T follicular helper cell (primary cell): Measurements from ENCODE around the gene DUS1L.

Experiments used
- DNase-seq: peaks from one replicate; pipeline ENCODE4 v3.0.0-alpha.2; 2020; ENCODE audit warnings: low read depth
- total RNA-seq, 2 experiments: gene quantifications; one replicate each; lab custom pipeline; 2026; lab: John Stamatoyannopoulos, UW

DUS1L gene
- total RNA-seq = 142 to 207 reads per million in 2 experiments

DNA sequence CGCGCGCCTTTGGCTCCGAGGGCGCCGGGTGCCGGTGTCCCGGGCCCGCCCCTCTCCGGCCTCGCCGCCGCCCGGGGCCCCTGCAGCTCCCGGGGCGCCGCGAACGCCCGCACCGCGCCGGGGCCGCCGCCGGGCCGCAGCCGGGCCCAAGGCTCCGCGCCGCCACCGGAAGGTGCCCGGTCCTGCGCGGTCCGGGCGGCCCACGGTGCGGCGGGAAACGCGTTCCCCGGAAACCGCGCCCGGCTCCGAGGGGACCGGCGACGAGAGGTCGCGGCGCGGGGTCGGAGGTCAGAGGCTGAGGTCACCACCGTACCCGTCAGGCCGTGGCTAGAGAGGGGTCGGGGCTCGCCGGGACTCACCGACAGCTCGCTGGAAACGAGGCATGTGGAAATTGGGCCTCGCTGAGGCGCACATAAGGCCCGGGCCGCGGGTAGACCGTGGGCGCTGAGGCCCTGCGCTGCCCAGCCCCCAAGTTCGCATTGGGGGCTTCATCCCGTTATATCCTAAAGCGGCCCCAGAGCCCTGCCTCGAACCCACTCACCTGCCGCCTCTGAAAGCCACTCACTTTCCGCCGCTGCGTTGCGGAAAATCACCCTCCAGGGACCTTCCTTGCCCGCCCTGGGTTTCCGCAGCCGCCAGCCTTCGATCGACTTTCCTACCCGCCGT is at the start of gene DUS1L:
TSS of gene DUS1L (minus strand) at position 167 of the 666 bp plus-strand sequence. CDS start 745 bp downstream, outside the sequence.
- DNase-seq = peak; percentile 58

DNA sequence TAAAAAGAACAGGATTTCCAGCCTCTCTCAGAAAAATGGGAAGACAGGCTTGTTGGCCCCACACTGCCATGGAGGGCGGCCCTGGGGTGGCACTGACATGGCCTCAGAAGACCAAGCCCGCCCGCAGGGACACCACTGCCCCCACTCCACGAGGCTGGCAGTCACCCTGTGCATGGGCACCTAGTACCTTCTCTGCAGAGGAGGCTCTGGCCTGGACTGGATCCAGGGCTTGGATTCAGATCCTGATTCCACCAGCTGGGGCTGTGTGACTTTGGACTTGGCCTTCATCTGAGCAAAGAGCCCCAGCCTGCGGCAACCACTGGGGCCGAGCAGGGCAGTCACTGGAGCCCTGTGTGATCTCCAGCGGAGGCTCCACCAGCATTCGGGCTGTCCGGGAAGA is 49.3 kb upstream of the DUS1L start:
- DNase-seq = no peak

DNA sequence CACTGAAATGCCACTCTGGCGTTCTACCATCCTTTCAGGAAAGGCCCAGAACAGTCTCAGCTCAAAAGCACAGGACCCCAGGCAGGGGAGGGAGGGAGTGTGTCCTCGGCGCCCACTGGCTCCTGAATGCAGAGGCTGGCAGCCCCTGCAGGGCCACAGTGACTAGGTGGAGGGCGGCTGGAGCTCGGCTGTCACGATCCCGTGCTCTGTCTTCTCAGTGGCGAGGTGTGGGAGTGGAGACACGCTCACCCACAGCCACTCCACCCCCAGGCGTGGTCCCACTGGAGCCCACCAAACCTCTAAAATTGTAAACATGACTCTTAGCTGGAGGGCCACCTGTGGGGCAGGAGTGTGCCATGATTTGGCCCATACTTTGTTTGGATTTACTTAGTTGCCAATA is 48.8 kb upstream of the DUS1L start:
- no peak for DNase-seq

DNA sequence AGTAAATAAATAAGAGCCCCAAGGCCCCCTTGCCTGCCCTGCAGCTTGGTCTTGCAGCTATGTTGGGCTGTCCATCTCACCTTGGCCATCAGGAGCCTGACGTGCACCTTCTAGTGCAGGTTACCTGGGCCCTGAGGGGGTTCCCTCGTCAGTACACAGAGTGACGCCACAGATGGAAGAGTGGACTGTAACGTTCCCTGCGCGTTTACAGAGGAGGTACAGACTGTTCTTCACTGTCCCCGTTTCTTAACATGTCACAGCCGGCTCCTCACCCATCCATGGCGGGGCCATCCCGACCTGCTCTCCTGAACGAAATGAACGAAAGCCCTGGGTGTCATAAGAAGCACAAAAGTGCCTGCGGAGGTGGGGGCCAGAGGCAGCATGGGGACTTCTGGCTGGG is 48.3 kb upstream of the DUS1L start:
- DNase-seq = no peak

DNA sequence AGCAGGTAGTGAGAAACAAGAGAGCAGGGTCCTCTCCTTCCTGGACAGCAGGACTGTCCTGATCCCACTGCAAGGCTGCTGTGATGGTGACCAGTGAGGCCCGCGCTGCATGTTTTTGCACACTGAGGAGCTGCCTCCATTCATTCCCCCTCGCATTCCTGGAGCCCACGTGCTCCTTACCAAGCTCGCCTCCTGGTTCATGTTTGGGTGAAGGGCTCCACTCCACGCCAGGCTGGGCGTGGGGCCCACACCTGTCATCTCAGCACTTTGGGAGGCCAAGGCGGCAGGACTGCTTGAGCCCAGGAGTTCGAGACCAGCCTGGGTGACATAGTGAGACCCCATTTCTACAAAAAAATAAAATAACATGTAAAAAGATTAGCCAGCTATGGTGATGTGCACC is 47.8 kb upstream of the DUS1L start:
- DNase-seq = no peak

DNA sequence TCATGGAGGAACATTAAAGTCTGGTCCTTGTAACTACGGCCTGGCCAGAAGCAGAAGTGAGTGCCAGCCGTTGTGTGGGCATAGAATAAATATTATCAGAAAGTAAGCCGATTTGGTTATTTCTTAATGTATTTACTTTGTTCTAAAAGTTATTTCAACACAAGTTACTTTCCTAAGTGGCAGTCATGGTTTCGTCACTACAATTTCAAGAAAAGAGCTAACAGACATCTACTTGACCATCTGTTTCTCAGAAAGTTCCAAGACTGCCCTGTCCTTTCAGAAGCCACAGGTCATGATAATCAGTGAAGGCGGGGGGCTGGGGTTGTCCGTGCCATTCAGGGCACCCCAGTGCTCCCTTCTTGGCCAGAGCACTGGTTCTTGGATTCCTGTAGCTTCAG is 47.3 kb upstream of the DUS1L start:
- no peak for DNase-seq

DNA sequence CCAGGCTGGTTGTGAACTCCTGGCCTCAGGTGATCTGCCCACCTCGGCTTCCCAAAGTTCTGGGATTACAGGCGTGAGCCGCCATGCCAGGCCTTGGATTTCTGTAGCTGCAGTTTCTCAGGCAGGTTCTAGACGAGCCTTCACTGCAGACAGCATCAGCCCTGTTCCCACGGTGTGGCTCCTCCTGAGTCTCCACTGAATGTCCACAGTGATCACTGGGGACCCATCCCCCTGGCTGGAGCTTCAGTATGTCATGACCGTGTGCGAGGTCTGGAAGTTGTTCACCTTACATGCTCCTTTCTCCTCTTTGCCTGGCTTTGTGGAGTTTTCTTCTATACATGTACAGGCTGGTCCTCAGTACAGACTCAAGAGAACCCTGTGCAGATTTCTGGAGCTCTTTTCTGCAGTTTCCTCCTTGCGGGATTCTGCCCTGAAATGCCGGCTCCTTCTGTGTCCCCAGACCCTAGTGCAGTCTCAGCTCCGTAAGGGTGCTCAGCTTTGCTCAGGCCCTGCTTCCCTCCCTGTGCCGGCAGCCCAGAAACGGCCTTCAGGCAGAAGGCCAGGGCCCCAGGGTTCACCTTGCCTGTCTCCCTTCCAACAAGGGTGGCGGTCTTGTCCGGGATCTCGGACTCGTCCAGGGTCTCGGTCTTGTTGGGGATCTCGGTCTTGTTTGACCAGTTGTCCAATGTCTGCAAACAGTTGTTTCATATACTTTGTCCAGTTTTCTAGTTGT is 46.7 kb upstream of the DUS1L start:
- no peak for DNase-seq

DNA sequence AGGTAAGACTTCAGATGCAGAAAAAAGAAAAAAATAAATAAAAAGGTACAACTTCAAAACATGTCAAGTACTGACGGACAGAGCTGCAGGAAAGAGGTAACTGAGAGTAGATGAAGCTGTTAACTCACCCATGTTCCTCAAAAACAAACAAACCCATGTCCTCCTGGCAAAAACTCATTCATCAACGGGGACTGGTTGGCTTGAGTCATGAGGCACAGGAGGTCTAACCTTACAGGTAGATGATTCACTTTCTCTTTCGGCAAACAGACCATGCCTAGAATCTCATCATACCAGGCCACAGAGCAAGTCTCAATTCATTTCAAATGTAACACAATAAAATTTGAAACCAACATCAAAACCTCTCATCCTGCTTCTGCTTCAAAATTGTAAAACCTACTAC is 44.7 kb upstream of the DUS1L start:
- DNase-seq = no peak

DNA sequence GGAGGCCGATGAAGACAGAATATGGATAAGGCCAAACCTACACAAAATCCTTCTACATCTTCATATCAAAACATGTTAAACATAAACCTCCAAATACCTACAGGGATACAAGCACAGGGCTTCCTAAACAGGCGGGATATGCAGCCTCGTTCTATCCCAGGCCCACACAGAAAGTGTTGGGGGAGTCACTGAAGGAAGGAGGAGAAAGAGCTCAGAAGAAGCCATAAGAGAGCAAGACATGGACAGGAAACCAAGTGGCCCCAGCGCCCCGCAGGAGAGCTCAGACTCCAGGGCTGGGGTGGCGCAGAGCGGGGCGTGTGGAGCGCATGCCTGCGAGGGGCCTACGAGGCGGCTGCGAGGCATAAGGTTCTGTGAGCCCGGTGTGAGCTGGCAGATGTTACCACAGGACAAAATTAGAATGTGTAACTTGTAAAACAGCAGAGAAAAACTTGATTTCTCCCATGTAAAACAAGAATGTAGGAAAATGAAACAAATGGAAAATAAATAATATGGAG is 43.4 kb upstream of the DUS1L start:
- no peak for DNase-seq

DNA sequence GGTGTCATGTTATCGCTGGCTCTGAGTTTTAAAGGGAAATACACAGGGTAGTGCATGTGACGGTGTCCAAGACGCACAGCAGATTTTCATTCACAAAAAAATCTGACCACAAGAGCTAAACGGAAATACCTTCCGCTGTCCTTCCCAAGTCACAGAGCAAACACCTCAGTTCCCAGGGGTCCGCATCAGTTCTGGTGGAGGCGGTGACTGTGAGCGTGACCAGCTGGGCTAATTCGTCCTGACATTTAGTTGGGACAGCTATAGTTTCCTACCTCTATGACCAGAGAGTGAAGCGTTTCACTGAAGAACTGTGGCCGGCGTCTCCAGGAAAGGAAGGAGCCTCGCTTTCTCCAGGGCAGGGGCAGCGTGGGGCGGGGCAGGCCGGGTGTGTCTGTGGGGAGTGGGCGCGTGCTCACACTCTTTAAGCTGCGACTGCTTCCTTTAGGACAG is 42.9 kb upstream of the DUS1L start:
- no peak for DNase-seq

DNA sequence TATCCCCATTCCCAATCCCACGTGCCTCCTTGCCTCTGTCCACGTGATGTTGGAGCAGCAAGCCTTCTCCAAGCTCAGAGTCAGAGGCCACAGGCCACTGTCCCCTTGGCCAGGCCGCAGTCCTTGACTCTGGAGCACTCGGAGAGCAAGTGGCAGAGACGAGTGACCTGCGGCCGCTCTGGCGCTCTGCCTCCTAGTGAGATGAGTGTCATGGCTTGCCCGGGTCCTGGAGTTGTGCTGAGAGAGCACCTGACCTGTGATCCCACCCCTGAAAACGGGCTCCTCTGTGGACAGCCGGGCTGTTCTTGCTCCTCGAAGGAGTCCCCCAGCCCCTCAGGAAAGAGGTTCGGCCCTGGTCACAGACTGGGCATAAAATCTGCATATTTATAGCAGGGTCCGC is 42.4 kb upstream of the DUS1L start:
- DNase-seq = no peak

DNA sequence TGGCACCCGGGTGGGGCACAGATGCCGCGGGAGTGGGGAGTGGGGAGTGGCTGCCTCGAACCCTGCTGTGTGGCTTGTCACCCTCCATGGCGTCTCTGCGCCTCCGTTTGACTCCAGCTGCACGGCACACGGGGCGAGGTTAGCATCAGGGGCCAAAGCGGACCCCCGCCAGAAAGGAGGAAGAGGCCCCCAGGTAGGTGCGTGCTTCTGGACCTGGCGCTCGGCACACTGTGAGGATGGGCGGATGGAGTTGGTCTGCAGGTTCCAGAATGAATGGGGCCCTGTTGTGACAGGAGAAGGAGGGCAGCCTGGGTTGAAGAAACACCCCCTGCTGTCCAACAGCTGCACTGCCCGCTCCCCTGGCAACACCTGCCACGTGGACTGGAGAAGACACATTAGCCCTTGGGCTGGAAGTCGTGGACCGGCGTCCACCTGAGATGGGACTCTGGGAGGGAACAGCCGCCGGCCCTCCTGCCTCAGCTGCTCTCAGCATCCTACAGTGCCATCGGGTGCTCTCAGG is 41.8 kb upstream of the DUS1L start:
- no peak for DNase-seq

DNA sequence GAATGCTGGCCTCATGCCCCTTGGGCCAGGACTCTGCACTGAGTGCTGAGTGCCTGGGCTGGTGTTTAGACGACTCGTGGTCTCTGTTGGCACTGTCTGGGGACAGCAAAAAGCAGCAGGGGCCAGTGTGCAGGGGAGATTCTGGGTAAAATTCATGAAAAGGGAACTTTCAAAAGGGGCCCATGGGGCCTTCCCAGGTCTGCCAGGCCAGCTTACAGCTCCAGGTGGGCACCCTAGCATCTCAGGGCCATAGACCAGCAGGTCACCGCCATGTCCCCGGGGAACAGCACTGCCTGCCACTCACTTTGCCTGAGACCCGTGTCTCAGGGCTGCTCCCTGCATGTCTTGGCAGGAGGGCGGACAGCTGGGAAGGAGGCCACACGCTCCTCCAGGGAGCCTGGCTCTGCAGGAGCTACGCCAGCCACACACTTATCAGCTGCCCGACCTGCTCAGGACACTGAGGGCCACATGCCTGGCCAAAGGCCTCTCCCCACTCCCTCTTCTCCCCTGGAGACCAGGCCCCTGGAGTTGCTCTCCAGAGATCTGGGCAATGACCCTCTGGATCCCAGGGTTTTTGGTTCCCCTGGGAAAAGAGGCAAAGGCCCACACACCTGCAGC is 41.2 kb upstream of the DUS1L start:
- no peak for DNase-seq

DNA sequence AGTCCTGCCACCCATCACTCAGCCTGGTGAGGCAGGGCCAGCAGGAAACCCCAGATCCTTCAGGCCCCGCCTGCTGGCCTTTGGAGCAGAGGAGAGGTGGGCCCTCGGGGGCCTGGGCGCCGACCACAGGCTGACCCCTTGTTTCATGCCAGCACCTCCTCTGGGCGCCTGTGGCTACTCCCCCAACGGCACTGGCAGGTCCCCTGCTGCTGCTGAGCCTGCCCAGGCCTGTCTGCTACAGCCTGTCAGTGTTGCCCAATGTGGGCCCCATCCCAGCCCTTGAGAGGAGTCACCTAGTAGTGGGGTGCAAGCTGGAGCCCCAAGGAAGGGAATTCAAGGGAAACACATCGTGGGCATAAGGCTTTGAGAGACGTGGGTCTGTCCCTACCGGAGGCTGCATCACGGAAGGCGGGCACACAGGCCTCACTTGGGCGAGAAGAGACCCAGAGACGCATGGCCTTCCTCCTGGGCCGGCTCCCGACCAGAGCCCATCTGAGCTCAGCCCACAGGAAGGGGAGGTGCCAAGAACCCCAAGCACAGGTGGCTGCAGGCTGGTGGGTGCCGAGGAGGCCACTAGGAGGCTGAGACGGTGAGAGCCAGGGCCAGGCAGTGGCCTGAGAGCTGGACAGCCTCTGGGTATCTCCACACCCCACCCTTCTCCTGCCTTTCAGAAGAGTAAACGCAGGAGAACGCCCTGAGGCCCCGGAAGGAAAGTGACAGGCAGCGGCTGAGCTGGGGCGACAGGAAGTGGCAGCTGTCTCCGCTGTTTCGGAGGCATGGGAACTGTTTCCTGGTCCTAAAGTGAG is 40.5 kb upstream of the DUS1L start:
- no peak for DNase-seq

DNA sequence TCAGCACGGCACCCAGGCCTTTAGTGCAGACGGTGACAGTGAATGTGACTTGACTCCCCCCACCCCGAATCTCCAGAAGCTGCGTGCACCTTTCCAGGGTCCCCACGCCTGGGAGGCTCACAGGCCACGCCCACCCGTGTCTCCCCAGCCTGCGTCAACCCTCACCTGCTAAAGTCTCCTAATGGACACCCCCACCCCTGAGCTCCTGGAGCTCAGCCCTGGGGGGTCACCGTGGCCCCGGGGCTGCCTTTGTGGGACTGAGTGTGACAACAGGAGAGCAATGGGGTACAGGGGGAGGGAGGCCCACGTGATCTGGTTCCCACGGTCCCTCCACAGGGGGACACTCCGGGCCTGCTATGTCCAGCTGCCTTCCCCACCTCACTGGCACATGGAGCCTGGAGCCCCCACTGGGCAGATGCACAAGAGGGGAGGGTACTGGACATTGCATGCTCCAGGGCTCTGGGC is 39.8 kb upstream of the DUS1L start:
- DNase-seq = no peak

DNA sequence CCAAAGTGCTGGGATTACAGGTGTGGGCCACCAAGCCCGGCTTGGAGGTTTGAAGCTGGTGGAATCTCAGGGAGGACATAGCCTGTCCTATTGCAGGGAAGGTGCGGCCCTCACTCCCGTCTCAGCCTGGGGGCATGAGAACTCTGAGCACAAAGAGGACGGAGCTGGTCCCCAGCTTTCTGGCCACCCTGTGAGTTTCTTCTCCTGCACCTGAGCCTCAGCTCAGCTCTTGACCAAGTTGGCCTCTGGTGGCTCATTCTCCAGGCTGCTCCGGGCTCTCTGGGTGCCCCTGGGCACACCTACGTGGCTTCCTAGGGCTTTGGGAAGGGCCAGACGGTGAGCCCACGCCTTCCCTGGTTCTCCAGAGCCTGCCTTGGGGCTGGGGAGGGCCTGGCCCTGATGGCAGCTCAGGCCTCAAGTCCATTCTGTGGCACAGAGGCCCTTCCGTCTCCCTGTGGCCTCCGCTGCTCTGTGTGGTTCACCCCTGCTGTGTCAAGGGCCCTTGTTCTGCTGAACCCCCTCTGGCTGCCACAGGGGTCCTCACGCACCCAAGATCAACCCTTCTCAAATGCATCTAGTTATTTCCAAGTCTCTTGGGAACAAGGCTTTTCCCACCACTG is 39.3 kb upstream of the DUS1L start:
- DNase-seq = no peak

DNA sequence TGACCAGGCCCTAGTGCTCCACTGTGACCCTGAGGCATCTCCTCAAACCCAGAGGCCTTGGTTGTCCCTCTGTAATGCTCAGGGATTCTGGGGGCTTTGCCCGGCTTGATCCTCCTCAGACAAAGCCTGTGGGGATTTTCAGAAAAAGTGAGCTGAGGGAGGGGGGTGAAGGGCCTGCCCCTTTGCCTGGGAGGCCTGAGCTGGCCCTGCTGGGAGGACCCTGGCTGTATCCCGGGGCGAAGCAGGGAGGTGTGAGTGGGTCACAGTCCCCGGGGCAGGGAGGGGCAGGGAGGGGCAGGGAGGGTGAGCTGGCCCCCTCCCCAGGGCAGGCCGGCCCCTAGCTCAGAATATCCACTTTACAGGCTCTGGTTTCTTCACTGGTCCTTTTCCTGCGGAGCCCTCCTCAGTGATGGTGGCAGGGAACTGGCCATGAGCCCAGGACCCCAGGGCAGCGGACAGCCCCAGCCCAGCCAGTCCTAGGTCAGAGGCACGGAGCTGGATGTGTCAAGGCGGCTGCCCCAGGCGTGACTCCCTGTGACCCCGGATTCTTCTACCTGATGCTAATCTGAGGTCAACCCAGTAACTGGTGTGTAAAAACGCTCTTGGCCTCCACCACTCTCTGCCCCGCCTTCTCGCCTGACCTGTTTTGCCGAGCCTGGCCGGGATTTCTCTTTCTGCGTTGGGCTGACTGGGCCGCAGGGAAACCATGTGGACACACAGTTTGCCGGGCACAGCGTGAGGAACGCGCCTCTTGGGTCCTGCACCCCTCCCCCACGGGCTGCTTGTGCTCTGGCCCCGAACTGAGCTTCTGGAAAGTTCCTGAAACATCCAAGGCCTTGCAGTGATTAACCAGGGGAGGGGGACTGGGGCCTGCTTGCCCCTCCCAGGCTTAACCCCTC is 38.2 kb upstream of the DUS1L start:
- no peak for DNase-seq

DNA sequence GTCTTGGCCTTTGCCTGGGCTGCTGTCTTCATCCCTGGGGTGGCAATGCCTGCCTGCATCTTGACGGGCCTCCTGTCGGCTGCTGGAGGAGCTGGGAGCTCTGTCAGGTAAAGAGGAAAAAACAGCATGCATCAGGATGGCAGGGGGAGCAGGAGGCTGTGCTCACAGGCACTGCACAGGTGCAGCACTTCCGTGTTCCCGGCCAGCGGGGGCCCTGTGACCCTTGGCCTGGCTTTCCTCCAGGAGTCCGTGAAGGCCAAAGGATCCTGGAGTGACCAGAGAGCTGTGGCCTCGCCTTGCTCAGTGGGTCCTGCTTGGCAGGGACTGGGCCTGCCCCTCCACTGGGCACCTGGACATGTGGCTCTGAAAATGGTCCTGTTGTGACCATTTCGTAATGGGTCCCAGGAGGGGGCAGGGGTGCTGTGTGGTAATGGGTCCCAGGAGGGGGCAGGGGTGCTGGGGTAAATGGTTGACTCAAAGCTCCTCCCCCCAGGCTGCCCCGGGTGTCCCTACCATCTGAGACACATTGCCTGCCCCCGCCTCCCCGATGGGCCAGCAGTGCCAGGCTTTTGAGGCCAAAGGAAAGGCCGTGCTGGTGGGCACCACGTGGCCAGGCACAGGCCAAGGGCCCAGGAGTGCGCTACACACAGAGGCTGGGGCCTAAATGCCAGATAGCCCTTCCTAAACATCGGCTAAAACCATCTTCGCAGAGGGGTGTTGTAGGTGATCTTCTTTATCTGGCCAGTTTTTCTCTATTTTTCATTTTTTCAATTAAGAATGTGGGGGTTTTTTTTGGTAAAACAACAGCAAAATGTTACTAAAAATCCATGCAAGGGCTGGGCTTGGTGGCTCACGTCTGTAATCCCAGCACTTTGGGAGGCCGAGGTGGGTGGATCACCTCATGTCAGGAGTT is 36.4 kb upstream of the DUS1L start:
- DNase-seq = no peak

DNA sequence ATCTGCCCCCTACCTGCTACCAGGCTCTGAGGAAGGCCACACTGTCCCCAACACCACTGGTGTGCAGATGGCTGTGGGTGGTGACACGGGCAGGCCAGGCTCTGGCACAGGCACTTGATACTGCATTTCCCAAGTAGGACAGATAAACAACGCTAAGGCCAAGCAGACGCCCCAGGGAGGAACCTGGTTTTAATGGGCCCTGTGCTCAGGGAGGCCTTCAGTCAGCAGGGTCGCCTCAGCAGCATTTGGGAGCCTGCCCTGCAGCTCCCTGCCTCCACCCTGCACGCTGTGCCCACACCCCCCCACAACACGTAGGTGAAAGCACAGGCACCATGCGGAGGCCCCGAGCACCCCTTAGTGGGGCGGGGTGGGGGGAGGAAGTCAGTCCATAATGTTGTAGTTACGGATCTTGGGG is 35.7 kb upstream of the DUS1L start:
- DNase-seq = no peak
